IMR-90 (cell line): Measurements from ENCODE around the gene CREB5. TPM values are rescaled to one million over a fixed set of nuclear protein-coding genes. Genes with fewer than 3 reads are reported as not detected.

Source experiments
- ATAC-seq: fragments of 200-7000 bp; cut with Tn5 transposase; 2 replicates; pipeline ENCODE4 v1.9.1; 2020; ENCODE audit warnings: low read depth, mild to moderate bottlenecking, moderate library complexity
- BruUV-seq: library from RNA; stranded (reverse); fragments of 400-500 nt; replicated peaks from 2 replicates; lab custom pipeline; 2021; lab: Mats Ljungman, UMichigan
- CTCF ChIA-PET: fragments of 300-600 bp; formaldehyde crosslinking; extraction: SDS; loops from one replicate; lab custom pipeline; 2021; ENCODE audit warnings: antibody characterized with exemption; lab: Yijun Ruan, JAX
- POLR2A ChIA-PET: fragments of 300-600 bp; sonication (Branson Sonifier 250); formaldehyde crosslinking; loops from one replicate; lab custom pipeline; 2022; ENCODE audit warnings: antibody characterized with exemption; ENCODE audit not compliant: unreplicated experiment; lab: Charles Lee
- DNase-seq: peaks from one replicate; pipeline ENCODE4 v3.0.0; 2013
- H2AFZ ChIP-seq: replicated peaks from 2 replicates; pipeline ENCODE3; 2013; ENCODE audit warnings: low read length, mild to moderate bottlenecking; ENCODE audit not compliant: poor library complexity
- H2AK5ac ChIP-seq: 2 replicates; pipeline ENCODE4 v1.6.1; 2013; ENCODE audit warnings: low read depth, low read length, inconsistent platforms
- H2AK9ac ChIP-seq: replicated peaks from 2 replicates; pipeline ENCODE3; 2013; ENCODE audit warnings: mild to moderate bottlenecking, low read depth, low read length, moderate library complexity; ENCODE audit not compliant: poor library complexity
- H2BK120ac ChIP-seq: 2 replicates; pipeline ENCODE4 v1.6.1; 2013; ENCODE audit warnings: low read depth, low read length, inconsistent platforms
- H2BK15ac ChIP-seq: 3 replicates; pipeline ENCODE4 v1.6.1; 2013; ENCODE audit warnings: low read depth, low read length, inconsistent platforms
- H2BK20ac ChIP-seq: 2 replicates; pipeline ENCODE4 v1.6.1; 2013; ENCODE audit warnings: low read depth, mild to moderate bottlenecking, inconsistent platforms, low read length, moderate library complexity
- H2BK5ac ChIP-seq: 2 replicates; pipeline ENCODE4 v1.6.1; 2013; ENCODE audit warnings: mild to moderate bottlenecking, low read depth, low read length, inconsistent platforms; ENCODE audit not compliant: poor library complexity, severe bottlenecking
- H3K14ac ChIP-seq: replicated peaks from 2 replicates; pipeline ENCODE4 v1.6.1; 2013; ENCODE audit warnings: low read depth, low read length, inconsistent platforms
- H3K18ac ChIP-seq: 2 replicates; pipeline ENCODE4 v1.6.1; 2013; ENCODE audit warnings: low read depth, low read length, control low read depth
- H3K23ac ChIP-seq: 2 replicates; pipeline ENCODE4 v1.6.1; 2013; ENCODE audit warnings: low read depth, low read length, inconsistent platforms
- H3K27ac ChIP-seq: 2 replicates; pipeline ENCODE4 v1.5.1; 2013; ENCODE audit warnings: mild to moderate bottlenecking, control low read depth, low read length; ENCODE audit not compliant: insufficient read depth
- H3K27me3 ChIP-seq: 2 replicates; pipeline ENCODE4 v1.6.1; 2013; ENCODE audit warnings: low read length; ENCODE audit not compliant: control insufficient read depth, insufficient read depth
- H3K36me3 ChIP-seq: 2 replicates; pipeline ENCODE4 v1.6.1; 2013; ENCODE audit warnings: low read length, mixed read lengths; ENCODE audit not compliant: control insufficient read depth, insufficient read depth
- H3K4ac ChIP-seq: 2 replicates; pipeline ENCODE4 v1.6.1; 2013; ENCODE audit warnings: low read depth, low read length, inconsistent platforms
- H3K4me1 ChIP-seq: 2 replicates; pipeline ENCODE4 v1.6.1; 2013; ENCODE audit warnings: low read length, mixed read lengths; ENCODE audit not compliant: control insufficient read depth, insufficient read depth
- H3K4me2 ChIP-seq: 2 replicates; pipeline ENCODE4 v1.6.1; 2013; ENCODE audit warnings: low read depth, mild to moderate bottlenecking, control low read depth, low read length, moderate library complexity
- H3K4me3 ChIP-seq: 2 replicates; pipeline ENCODE4 v1.5.1; 2013; ENCODE audit warnings: low read depth, mild to moderate bottlenecking, control low read depth, low read length, moderate library complexity; ENCODE audit not compliant: insufficient read depth
- H3K56ac ChIP-seq: 2 replicates; pipeline ENCODE4 v1.6.1; 2013; ENCODE audit warnings: low read length, inconsistent platforms; ENCODE audit not compliant: insufficient read depth; ENCODE audit errors: extremely low read depth
- H3K79me1 ChIP-seq, 2 experiments: 2 replicates each; pipeline ENCODE4 v1.6.1; 2013; ENCODE audit warnings: low read length in 2 of 2, inconsistent platforms in 1 of 2, low read depth in 1 of 2
- H3K9ac ChIP-seq: 2 replicates; pipeline ENCODE4 v1.6.1; 2013; ENCODE audit warnings: low read depth, low read length, control low read depth
- H3K9me1 ChIP-seq: 2 replicates; pipeline ENCODE4 v1.6.1; 2013; ENCODE audit warnings: low read length, inconsistent platforms; ENCODE audit not compliant: insufficient read depth
- H3K9me3 ChIP-seq: 2 replicates; pipeline ENCODE4 v1.6.1; 2013; ENCODE audit warnings: low read length; ENCODE audit not compliant: control insufficient read depth, insufficient read depth
- H4K20me1 ChIP-seq: 2 replicates; pipeline ENCODE4 v1.6.1; 2013; ENCODE audit warnings: low read length, inconsistent platforms; ENCODE audit not compliant: insufficient read depth
- H4K5ac ChIP-seq: 2 replicates; pipeline ENCODE4 v1.6.1; 2013; ENCODE audit warnings: mild to moderate bottlenecking, low read depth, low read length, control low read depth
- H4K8ac ChIP-seq, 2 experiments: 2 replicates each; pipeline ENCODE4 v1.6.1; 2013; ENCODE audit warnings: low read depth in 2 of 2, low read length in 2 of 2, control low read depth in 1 of 2, inconsistent platforms in 1 of 2
- H4K91ac ChIP-seq: 2 replicates; pipeline ENCODE4 v1.6.1; 2013; ENCODE audit warnings: low read depth, low read length, inconsistent platforms; ENCODE audit not compliant: insufficient read depth
- FOS ChIP-seq: fragments of 150-350 bp; IDR thresholded peaks from 2 replicates; pipeline ENCODE4 v1.6.1; 2016; ENCODE audit warnings: low read depth, low read length
- NFE2L2 ChIP-seq: fragments of 150-350 bp; IDR thresholded peaks from 2 replicates; pipeline ENCODE4 v1.6.1; 2016; ENCODE audit warnings: low read depth, mild to moderate bottlenecking, low read length
- WGBS, 2 experiments: methylation state at CpG; one replicate each; pipeline versions ENCODE4 v1.1.5 to v1.1.7; 2013; ENCODE audit warnings: missing lambda C conversion rate in 2 of 2; ENCODE audit not compliant: insufficient read length in 1 of 2; ENCODE audit errors: extremely low coverage in 2 of 2; 5-methylcytosine and 5-hydroxymethylcytosine counted together
- dilution Hi-C: fragments of 300-500 bp; cut with HindIII; formaldehyde crosslinking; loops from one replicate; pipeline ENCODE4 v1.14.3; 2018; ENCODE audit warnings: low sequenced_read_pairs; ENCODE audit not compliant: unreplicated experiment
- in situ Hi-C: fragments of 300-500 bp; cut with MboI; formaldehyde crosslinking; loops from 3 replicates; pipeline ENCODE4 v1.14.3; 2019; ENCODE audit warnings: low sequenced_read_pairs, inconsistent platforms, mixed read lengths
- intact Hi-C: fragments of 100-400 bp; cut with micrococcal nuclease; formaldehyde crosslinking; loops from 2 replicates; pipeline ENCODE4 v1.10.0; 2022
- polyA plus RNA-seq, 3 experiments: library from polyadenylated mRNA; depleted of rRNA; stranded (reverse); fragments of >200 nt; gene quantifications; 2 replicates each; pipeline ENCODE4 v1.2.3, GENCODE V29; 2012; ENCODE audit warnings: low replicate concordance in 1 of 3
- total RNA-seq: library from RNA; depleted of rRNA; stranded (reverse); fragments of >200 nt; gene quantifications from 2 replicates; pipeline ENCODE4 v1.2.3, GENCODE V29; 2012

The CREB5 gene
- total and polyA plus RNA-seq, 2 of the 4 experiments (the other 2 are of a cell fraction), result 7.3 to 13.1 TPM

GRCh38 chr7:28530175-28530802, 118.0 kb downstream of the CREB5 start:
- H4K20me1 ChIP-seq, result no peaks in the 10 kb centered on the region
- peaks cover 3% of the 10 kb centered on the region; the same call in 1 of the 2 replicates for H3K9me1 ChIP-seq
- H4K5ac ChIP-seq, result no peak overlapping the region
- peaks cover 3% of the 10 kb centered on the region for H3K9me3 ChIP-seq
- TF ChIP-seq NFE2L2 (no peak), FOS (no peak)
- no peak overlapping the region for H2BK15ac ChIP-seq
- no peak overlapping the region for H2AK5ac ChIP-seq
- no peak overlapping the region for H2BK20ac ChIP-seq
- no peak overlapping the region for H2AK9ac ChIP-seq
- no peak overlapping the region for H2BK5ac ChIP-seq
- no peak overlapping the region for H3K27ac ChIP-seq
- no peak overlapping the region for H3K56ac ChIP-seq
- H3K36me3 ChIP-seq, result no peaks in the 10 kb centered on the region
- DNase-seq, result peak; percentile 60
- no peak overlapping the region for H3K18ac ChIP-seq
- intact Hi-C loops, result loop anchor here (5.0 kb wide), 3 partner anchors 48 to 233 kb away; partner anchors contain the start of gene CREB5
- H2BK120ac ChIP-seq, result no peak overlapping the region
- H3K9ac ChIP-seq, result no peak overlapping the region
- ChIA-PET POLR2A (interaction anchor here (0.6 kb wide), 1 partner anchor 901 kb away, joined by 3 read pairs; no protein-coding TSS in a partner anchor), CTCF (no interaction called here)
- ATAC-seq, result peak; percentile 58
- dilution Hi-C loops, result no loop called here
- peak overlapping the region; percentile 20; the same call in 1 of the 2 replicates for H3K4me2 ChIP-seq
- no peak overlapping the region for H4K8ac ChIP-seq
- 27% methylated on average over 3 of the region's 12 CpGs; no CpG with 5 or more reads in 1 of the 2 experiments for WGBS, 2 experiments
- H3K4me1 ChIP-seq, result peaks cover 9% of the 10 kb centered on the region
- in situ Hi-C loops, result no loop called here
- no peak overlapping the region for H3K14ac ChIP-seq
- H4K91ac ChIP-seq, result no peak overlapping the region
- H3K4ac ChIP-seq, result no peak overlapping the region
- no peak overlapping the region for H3K4me3 ChIP-seq
- no peak overlapping the region for H3K23ac ChIP-seq
- no peaks in the 10 kb centered on the region for H3K27me3 ChIP-seq
- no TSS peak for BruUV-seq
- H2AFZ ChIP-seq, result peak overlapping the region; percentile 9
- no peaks in the 10 kb centered on the region for H3K79me1 ChIP-seq
